K562 (cell line): ENCODE measurements around the gene SFT2D2. TPM values are rescaled to one million over a fixed set of nuclear protein-coding genes. Genes with fewer than 3 reads are reported as not detected.

Source experiments
- E2F8 ChIP-seq: fragments of 450-650 bp; IDR thresholded peaks from 2 replicates; pipeline ENCODE4 v1.7.1; 2018; ENCODE audit warnings: mild to moderate bottlenecking, low read depth; ENCODE audit not compliant: partially characterized antibody
- MGA ChIP-seq: fragments of 450-650 bp; IDR thresholded peaks from 2 replicates; pipeline ENCODE4 v1.6.1; 2016; ENCODE audit warnings: mild to moderate bottlenecking, moderate library complexity
- MYBL2 ChIP-seq, 2 experiments: fragments of 450-650 bp in 1 of 2; sonication (generic) in 1 of 2; formaldehyde crosslinking in 1 of 2; IDR thresholded peaks; 2 replicates each; pipeline versions ENCODE4 v1.6.1 to v1.8.1; 2017 to 2022; ENCODE audit warnings: borderline replicate concordance in 1 of 2, inconsistent platforms in 1 of 2, low read depth in 1 of 2, mild to moderate bottlenecking in 1 of 2, missing genetic modification reagents in 1 of 2, moderate library complexity in 1 of 2
- NFIC ChIP-seq: fragments of 450-650 bp; IDR thresholded peaks from 2 replicates; pipeline ENCODE4 v1.6.1; 2017; ENCODE audit warnings: mild to moderate bottlenecking, inconsistent platforms
- POLR2A ChIP-seq: fragments of 450-650 bp; conservative IDR thresholded peaks from 2 replicates; pipeline ENCODE4 v1.6.1; 2016
- SOX6 ChIP-seq: fragments of 450-650 bp; IDR thresholded peaks from 2 replicates; pipeline ENCODE4 v1.6.1; 2014; ENCODE audit warnings: mild to moderate bottlenecking
- ZNF609 ChIP-seq: sonication (generic); formaldehyde crosslinking; IDR thresholded peaks from 2 replicates; pipeline ENCODE4 v1.8.1; 2023; ENCODE audit warnings: missing genetic modification reagents, mild to moderate bottlenecking, borderline replicate concordance
- polyA plus RNA-seq, 8 experiments: library from polyadenylated mRNA; depleted of rRNA in 4 of 8; stranded (reverse) in 5 of 8; unstranded in 3 of 8; fragments of >200 nt; fragmentation: Nextera tagmentation in 2 of 8; fragmentation: Illumina TruSeq in 1 of 8; extraction: Ambion mirVana in 2 of 8; extraction: Trizol in 1 of 8; gene quantifications; 2 replicates each; pipeline versions ENCODE4 v1.2.1 to v1.2.3, GENCODE V29; 2011 to 2014; ENCODE audit warnings: inconsistent platforms in 1 of 8, missing spikeins in 1 of 8
- total RNA-seq, 7 experiments: library from RNA; depleted of rRNA in 6 of 7; stranded (reverse); fragments of >200 nt in 6 of 7; fragmentation: Illumina TruSeq in 2 of 7; extraction: Trizol in 2 of 7; gene quantifications; 2 replicates each; pipeline versions ENCODE4 v1.2.1 to v1.2.3, GENCODE V29; 2011 to 2021; ENCODE audit warnings: low replicate concordance in 1 of 7

SFT2D2 gene
- total and polyA plus RNA-seq, 9 of the 15 experiments (the other 6 are each of a cell fraction or from before 2014, with no cell fraction given) = 3.4 to 50.1 (median 21.6) TPM

GRCh38 chr1:168281603-168282325, 56.0 kb downstream of the SFT2D2 start (continued):
- TF ChIP-seq MGA (no peak), SOX6 (peak; percentile 95), E2F8 (no peak), NFIC (peak; percentile 84), ZNF609 (CRISPR knock-in tag) (no peak; the same call in 1 of the 2 replicates), POLR2A (no peak), MYBL2 (IDR thresholded peaks at IDR 0.05; ENCODE audit: low read depth) (no peak), MYBL2 (CRISPR knock-in tag; IDR thresholded peaks at IDR 0.05; ENCODE audit: borderline replicate concordance) (no peak)
